HG03280 (cell line): ENCODE data around the gene MAP3K3.

Source experiments
- ATAC-seq: cut with Tn5 transposase; IDR thresholded peaks from one replicate; pipeline ENCODE4 v1.9.1; 2021; ENCODE audit warnings: mild to moderate bottlenecking, moderate library complexity; ENCODE audit not compliant: unreplicated experiment

MAP3K3 gene

GRCh38 chr17:63649813-63650212 lies 27.6 kb downstream of the MAP3K3 start:
- ATAC-seq = no peak

- no peak for ATAC-seq
These were observed 29.9 kb downstream of the MAP3K3 start for GRCh38 chr17:63652106-63652505.

- ATAC-seq = no peak
These were observed 30.8 kb downstream of the MAP3K3 start for GRCh38 chr17:63653050-63653449.

GRCh38 chr17:63657786-63658185 lies 35.6 kb downstream of the MAP3K3 start:
- ATAC-seq = no peak

- no peak for ATAC-seq
These were observed 36.1 kb downstream of the MAP3K3 start for GRCh38 chr17:63658366-63658765.

- ATAC-seq = no peak
These were observed 37.6 kb downstream of the MAP3K3 start for GRCh38 chr17:63659850-63660249.

GRCh38 chr17:63665527-63666214 lies 43.5 kb downstream of the MAP3K3 start:
- ATAC-seq = no peak

GRCh38 chr17:63672856-63673255 lies 50.6 kb downstream of the MAP3K3 start:
- ATAC-seq = no peak

- ATAC-seq = no peak
These were observed 53.0 kb downstream of the MAP3K3 start for GRCh38 chr17:63675231-63675606.

GRCh38 chr17:63675607-63676546 lies 53.7 kb downstream of the MAP3K3 start:
- ATAC-seq = no peak

GRCh38 chr17:63676584-63676983 lies 54.4 kb downstream of the MAP3K3 start:
- ATAC-seq = no peak

GRCh38 chr17:63679214-63679613 lies 57.0 kb downstream of the MAP3K3 start:
- no peak for ATAC-seq

- no peak for ATAC-seq
These were observed 58.5 kb downstream of the MAP3K3 start for GRCh38 chr17:63680700-63681099.

GRCh38 chr17:63681530-63681929 lies 59.3 kb downstream of the MAP3K3 start:
- no peak for ATAC-seq

GRCh38 chr17:63682441-63682840 lies 60.2 kb downstream of the MAP3K3 start:
- no peak for ATAC-seq

GRCh38 chr17:63682981-63683380 lies 60.8 kb downstream of the MAP3K3 start:
- no peak for ATAC-seq

- ATAC-seq = no peak
These were observed 62.8 kb downstream of the MAP3K3 start for GRCh38 chr17:63685041-63685440.

- ATAC-seq = no peak
These were observed 63.4 kb downstream of the MAP3K3 start for GRCh38 chr17:63685578-63685977.

GRCh38 chr17:63686138-63686685 lies 64.0 kb downstream of the MAP3K3 start:
- no peak for ATAC-seq

- ATAC-seq = no peak
These were observed 66.3 kb downstream of the MAP3K3 start for GRCh38 chr17:63688396-63689020.

GRCh38 chr17:63689479-63689878 lies 67.3 kb downstream of the MAP3K3 start:
- ATAC-seq = no peak
